Liver (tissue), 9 donors: ENCODE results near the gene FAM181A. TPM values are rescaled to one million over a fixed set of nuclear protein-coding genes. Genes with fewer than 3 reads are reported as not detected.

Source experiments
- DNase-seq: peaks from one replicate; pipeline ENCODE4 v3.0.0-alpha.2; 2017; ENCODE audit warnings: low spot score
- H3K27ac ChIP-seq, 2 donors: one replicate each; pipeline ENCODE4 v1.7.0; 2013; ENCODE audit warnings: inconsistent platforms in 2 of 2, low read length in 2 of 2, control low read depth in 1 of 2, low read depth in 1 of 2, mild to moderate bottlenecking in 1 of 2
- H3K27me3 ChIP-seq, 4 donors: one replicate each; pipeline versions ENCODE4 v1.6.1 to v1.7.0; 2013; ENCODE audit warnings: low read length in 3 of 4, inconsistent platforms in 1 of 4, mild to moderate bottlenecking in 1 of 4, moderate library complexity in 1 of 4; ENCODE audit not compliant: control insufficient read depth in 4 of 4, insufficient read depth in 4 of 4
- H3K36me3 ChIP-seq, 4 donors: one replicate each; pipeline versions ENCODE4 v1.6.1 to v1.7.0; 2013; ENCODE audit warnings: low read length in 3 of 4, mild to moderate bottlenecking in 3 of 4, low read depth in 1 of 4, moderate library complexity in 1 of 4; ENCODE audit not compliant: control insufficient read depth in 4 of 4, insufficient read depth in 3 of 4
- H3K4me1 ChIP-seq, 4 donors: one replicate each; pipeline versions ENCODE4 v1.6.1 to v1.7.0; 2013; ENCODE audit warnings: low read length in 3 of 4, mild to moderate bottlenecking in 3 of 4, moderate library complexity in 1 of 4; ENCODE audit not compliant: control insufficient read depth in 4 of 4, insufficient read depth in 4 of 4
- H3K4me3 ChIP-seq, 3 donors: one replicate each; pipeline versions ENCODE4 v1.6.1 to v1.7.0; 2013; ENCODE audit warnings: low read length in 3 of 3, control low read depth in 1 of 3, low read depth in 1 of 3, mild to moderate bottlenecking in 1 of 3
- H3K9ac ChIP-seq, 2 donors: one replicate each; pipeline ENCODE4 v1.7.0; 2013; ENCODE audit warnings: low read length in 2 of 2, mild to moderate bottlenecking in 2 of 2, moderate library complexity in 2 of 2, control low read depth in 1 of 2, low read depth in 1 of 2
- H3K9me3 ChIP-seq, 4 donors: one replicate each; pipeline versions ENCODE4 v1.6.1 to v1.7.0; 2013; ENCODE audit warnings: low read length in 3 of 4; ENCODE audit not compliant: control insufficient read depth in 4 of 4
- EGR1 ChIP-seq, 2 donors: IDR thresholded peaks; 2 replicates each; pipeline ENCODE4 v1.6.1; 2016 to 2018; ENCODE audit warnings: antibody characterized with exemption in 2 of 2, low read depth in 2 of 2
- FOXA1 ChIP-seq: IDR thresholded peaks from 2 replicates; pipeline ENCODE4 v1.6.1; 2016; ENCODE audit warnings: antibody characterized with exemption
- FOXA2 ChIP-seq: IDR thresholded peaks from 2 replicates; pipeline ENCODE4 v1.6.1; 2016; ENCODE audit warnings: antibody characterized with exemption
- GABPA ChIP-seq, 2 donors: IDR thresholded peaks in 1 of 2; conservative IDR thresholded peaks in 1 of 2; 2 replicates each; pipeline ENCODE4 v1.6.1; 2016; ENCODE audit warnings: antibody characterized with exemption in 2 of 2, mild to moderate bottlenecking in 1 of 2, moderate library complexity in 1 of 2
- HNF4A ChIP-seq, 2 donors: conservative IDR thresholded peaks; 2 replicates each; pipeline ENCODE4 v1.6.1; 2016; ENCODE audit warnings: antibody characterized with exemption in 2 of 2, mild to moderate bottlenecking in 2 of 2
- HNF4G ChIP-seq: IDR thresholded peaks from 2 replicates; pipeline ENCODE4 v1.6.1; 2016; ENCODE audit warnings: antibody characterized with exemption
- JUND ChIP-seq, 2 donors: IDR thresholded peaks; 2 replicates each; pipeline ENCODE4 v1.6.1; 2016; ENCODE audit warnings: antibody characterized with exemption in 2 of 2
- NR2F2 ChIP-seq: IDR thresholded peaks from 2 replicates; pipeline ENCODE4 v1.6.1; 2016; ENCODE audit warnings: antibody characterized with exemption
- RAD21 ChIP-seq, 2 donors: IDR thresholded peaks; 2 replicates each; pipeline ENCODE4 v1.6.1; 2016; ENCODE audit warnings: antibody characterized with exemption in 2 of 2, mild to moderate bottlenecking in 2 of 2
- RXRA ChIP-seq, 2 donors: IDR thresholded peaks; 2 replicates each; pipeline ENCODE4 v1.6.1; 2017 to 2018; ENCODE audit warnings: antibody characterized with exemption in 2 of 2, mild to moderate bottlenecking in 1 of 2
- SP1 ChIP-seq: IDR thresholded peaks from 2 replicates; pipeline ENCODE4 v1.6.1; 2018; ENCODE audit warnings: antibody characterized with exemption, mild to moderate bottlenecking
- YY1 ChIP-seq: IDR thresholded peaks from 2 replicates; pipeline ENCODE4 v1.6.1; 2016; ENCODE audit warnings: antibody characterized with exemption, mild to moderate bottlenecking
- WGBS: extraction: QIAGEN DNeasy Blood & Tissue Kit; methylation state at CpG from one replicate; pipeline ENCODE4 v1.1.7; 2013; 5-methylcytosine and 5-hydroxymethylcytosine counted together
- polyA plus RNA-seq, 2 donors: library from polyadenylated mRNA; stranded (reverse) in 1 of 2; unstranded in 1 of 2; fragments of 200-250 nt in 1 of 2; fragments of >200 nt in 1 of 2; fragmentation: Nextera tagmentation in 1 of 2; extraction: Ambion mirVana in 1 of 2; gene quantifications; one replicate each; pipeline versions ENCODE4 v1.2.1 to v1.2.3, GENCODE V29; 2013 to 2015
- total RNA-seq, 2 donors: library from RNA; depleted of rRNA; stranded (reverse); fragments of >200 nt; gene quantifications; one replicate each; pipeline ENCODE4 v1.2.3, GENCODE V29; 2014
- TF ChIP-seq, protein P1 (sequence below): IDR thresholded peaks from 2 replicates; pipeline ENCODE4 v1.6.1; 2016; ENCODE audit warnings: antibody characterized with exemption
- TF ChIP-seq, protein P2 (sequence below): fragments of 150-350 bp; IDR thresholded peaks from 2 replicates; pipeline ENCODE4 v1.5.1; 2017; ENCODE audit warnings: improper control_type of control experiment, low read depth, low read length; ENCODE audit not compliant: missing input control
- TF ChIP-seq, protein P3 (sequence below): IDR thresholded peaks from 2 replicates; pipeline ENCODE4 v1.6.1; 2016; ENCODE audit warnings: antibody characterized with exemption
- TF ChIP-seq, protein P4 (sequence below): IDR thresholded peaks from 2 replicates; pipeline ENCODE4 v1.6.1; 2016; ENCODE audit warnings: antibody characterized with exemption
- donor health status: healthy.
- donor health status: healthy.
- donor health status: healthy.
- donor health status: healthy.
- donor health status: healthy.

FAM181A gene
- total and polyA plus RNA-seq, 4 donors: not detected

DNA sequence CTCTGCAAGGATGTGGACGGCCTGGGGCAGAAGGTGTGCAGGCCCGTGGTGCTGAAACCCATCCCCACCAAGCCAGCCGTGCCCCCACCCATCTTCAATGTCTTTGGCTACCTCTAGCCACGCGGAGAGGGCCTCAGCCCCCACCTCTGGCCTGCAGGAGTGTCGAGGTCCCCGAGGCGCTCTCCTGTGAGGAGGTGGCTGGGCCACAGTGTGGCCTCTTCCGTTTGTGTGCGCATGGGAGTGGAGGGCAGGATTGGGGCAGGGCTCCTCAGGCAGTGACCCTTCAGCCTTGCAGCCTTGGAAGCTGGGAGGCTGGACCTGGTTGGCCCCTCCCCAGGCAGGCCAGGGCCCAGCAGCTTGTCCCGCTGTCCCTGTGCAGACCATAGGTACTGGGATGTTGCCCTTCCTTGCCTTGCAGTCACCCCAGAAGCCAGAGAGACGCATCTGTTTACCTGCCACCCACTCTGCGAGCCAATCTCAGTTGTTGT is 1.9 kb downstream of the FAM181A start:
- Histone ChIP-seq H3K4me3 (no peak overlapping the region), H3K27ac (no peak overlapping the region), H3K27me3 (no peaks in the 10 kb centered on the region), H3K9me3 (no peaks in the 10 kb centered on the region), H3K36me3 (no peaks in the 10 kb centered on the region), H3K4me1 (no peaks in the 10 kb centered on the region), H3K9ac (no peak overlapping the region)
- TF ChIP-seq FOXA2: no peak
- no peak for TF ChIP-seq RXRA (IDR thresholded peaks at IDR 0.05)
- no peak for TF ChIP-seq GABPA (IDR thresholded peaks at IDR 0.05 in 1 of 2, conservative IDR thresholded peaks at IDR 0.05 in 1 of 2)
- TF ChIP-seq HNF4G: no peak
- TF ChIP-seq, protein P1, sequence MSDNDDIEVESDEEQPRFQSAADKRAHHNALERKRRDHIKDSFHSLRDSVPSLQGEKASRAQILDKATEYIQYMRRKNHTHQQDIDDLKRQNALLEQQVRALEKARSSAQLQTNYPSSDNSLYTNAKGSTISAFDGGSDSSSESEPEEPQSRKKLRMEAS: no peak
- TF ChIP-seq, protein P2, sequence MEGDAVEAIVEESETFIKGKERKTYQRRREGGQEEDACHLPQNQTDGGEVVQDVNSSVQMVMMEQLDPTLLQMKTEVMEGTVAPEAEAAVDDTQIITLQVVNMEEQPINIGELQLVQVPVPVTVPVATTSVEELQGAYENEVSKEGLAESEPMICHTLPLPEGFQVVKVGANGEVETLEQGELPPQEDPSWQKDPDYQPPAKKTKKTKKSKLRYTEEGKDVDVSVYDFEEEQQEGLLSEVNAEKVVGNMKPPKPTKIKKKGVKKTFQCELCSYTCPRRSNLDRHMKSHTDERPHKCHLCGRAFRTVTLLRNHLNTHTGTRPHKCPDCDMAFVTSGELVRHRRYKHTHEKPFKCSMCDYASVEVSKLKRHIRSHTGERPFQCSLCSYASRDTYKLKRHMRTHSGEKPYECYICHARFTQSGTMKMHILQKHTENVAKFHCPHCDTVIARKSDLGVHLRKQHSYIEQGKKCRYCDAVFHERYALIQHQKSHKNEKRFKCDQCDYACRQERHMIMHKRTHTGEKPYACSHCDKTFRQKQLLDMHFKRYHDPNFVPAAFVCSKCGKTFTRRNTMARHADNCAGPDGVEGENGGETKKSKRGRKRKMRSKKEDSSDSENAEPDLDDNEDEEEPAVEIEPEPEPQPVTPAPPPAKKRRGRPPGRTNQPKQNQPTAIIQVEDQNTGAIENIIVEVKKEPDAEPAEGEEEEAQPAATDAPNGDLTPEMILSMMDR: no peak
- TF ChIP-seq NR2F2: no peak
- no peak for TF ChIP-seq SP1
- TF ChIP-seq RAD21 (IDR thresholded peaks at IDR 0.05): no peak
- no peak for TF ChIP-seq FOXA1
- no peak for TF ChIP-seq EGR1 (IDR thresholded peaks at IDR 0.05; ENCODE audit: low read depth in 2 of 2)
- WGBS: 79% methylated on average over 13 of the region's 13 CpGs
- no peak for DNase-seq

DNA sequence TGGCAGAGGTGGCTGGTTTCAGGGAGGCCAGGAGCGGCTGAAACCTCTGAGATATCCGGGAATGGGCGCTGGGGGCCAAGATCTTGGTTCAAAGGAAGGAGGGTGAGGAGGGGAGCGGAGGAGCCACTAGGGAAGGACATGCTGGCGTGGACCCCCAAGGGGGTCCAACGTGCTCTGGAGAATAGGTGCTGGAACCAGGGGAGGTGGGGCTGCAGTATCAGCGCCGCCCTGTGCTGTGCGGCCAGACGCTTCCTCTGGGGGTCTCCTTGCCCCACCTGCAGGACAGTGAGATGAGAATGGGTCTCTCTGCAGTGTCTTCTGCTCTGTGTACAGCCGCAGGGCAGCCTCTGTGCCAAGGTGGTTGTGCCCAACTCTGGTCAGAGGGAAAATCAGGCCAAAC is 2.5 kb downstream of the FAM181A start:
- Histone ChIP-seq H3K9ac (no peak overlapping the region), H3K27ac (no peak overlapping the region), H3K36me3 (no peaks in the 10 kb centered on the region), H3K27me3 (no peaks in the 10 kb centered on the region), H3K9me3 (no peaks in the 10 kb centered on the region), H3K4me1 (no peaks in the 10 kb centered on the region), H3K4me3 (no peak overlapping the region)
- WGBS: 84% methylated on average over 11 of the region's 11 CpGs
- no peak for TF ChIP-seq JUND (IDR thresholded peaks at IDR 0.05)
- TF ChIP-seq YY1: no peak
- TF ChIP-seq, protein P3, sequence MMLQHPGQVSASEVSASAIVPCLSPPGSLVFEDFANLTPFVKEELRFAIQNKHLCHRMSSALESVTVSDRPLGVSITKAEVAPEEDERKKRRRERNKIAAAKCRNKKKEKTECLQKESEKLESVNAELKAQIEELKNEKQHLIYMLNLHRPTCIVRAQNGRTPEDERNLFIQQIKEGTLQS: no peak
- TF ChIP-seq HNF4G: no peak
- TF ChIP-seq, protein P4, sequence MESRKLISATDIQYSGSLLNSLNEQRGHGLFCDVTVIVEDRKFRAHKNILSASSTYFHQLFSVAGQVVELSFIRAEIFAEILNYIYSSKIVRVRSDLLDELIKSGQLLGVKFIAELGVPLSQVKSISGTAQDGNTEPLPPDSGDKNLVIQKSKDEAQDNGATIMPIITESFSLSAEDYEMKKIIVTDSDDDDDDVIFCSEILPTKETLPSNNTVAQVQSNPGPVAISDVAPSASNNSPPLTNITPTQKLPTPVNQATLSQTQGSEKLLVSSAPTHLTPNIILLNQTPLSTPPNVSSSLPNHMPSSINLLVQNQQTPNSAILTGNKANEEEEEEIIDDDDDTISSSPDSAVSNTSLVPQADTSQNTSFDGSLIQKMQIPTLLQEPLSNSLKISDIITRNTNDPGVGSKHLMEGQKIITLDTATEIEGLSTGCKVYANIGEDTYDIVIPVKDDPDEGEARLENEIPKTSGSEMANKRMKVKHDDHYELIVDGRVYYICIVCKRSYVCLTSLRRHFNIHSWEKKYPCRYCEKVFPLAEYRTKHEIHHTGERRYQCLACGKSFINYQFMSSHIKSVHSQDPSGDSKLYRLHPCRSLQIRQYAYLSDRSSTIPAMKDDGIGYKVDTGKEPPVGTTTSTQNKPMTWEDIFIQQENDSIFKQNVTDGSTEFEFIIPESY: no peak
- no peak for TF ChIP-seq HNF4A (conservative IDR thresholded peaks at IDR 0.05)
- TF ChIP-seq GABPA (IDR thresholded peaks at IDR 0.05 in 1 of 2, conservative IDR thresholded peaks at IDR 0.05 in 1 of 2): no peak
- TF ChIP-seq FOXA1: no peak
- no peak for DNase-seq
